K562 (cell line): ENCODE results near the gene NKIRAS1. TPM values are rescaled to one million over a fixed set of nuclear protein-coding genes. Genes with fewer than 3 reads are reported as not detected.
A peak's percentile ranks its signal among the peaks of the same experiment; 100 is the strongest.

Experiments
- AFF4 ChIP-seq: sonication (generic); formaldehyde crosslinking; IDR thresholded peaks from 2 replicates; pipeline ENCODE4 v1.8.0; 2023; ENCODE audit warnings: mild to moderate bottlenecking, missing genetic modification reagents
- ATF1 ChIP-seq, 2 experiments: fragments of 450-650 bp in 1 of 2; IDR thresholded peaks; 2 replicates each; pipeline ENCODE4 v1.6.1; 2016; ENCODE audit warnings: missing compliant biosample characterization in 1 of 2, missing genetic modification characterization in 1 of 2
- BCL6 ChIP-seq: fragments of 250-450 bp; sonication (Bioruptor Pico); IDR thresholded peaks from 2 replicates; pipeline ENCODE4 v1.4.0; 2020
- CHCHD3 ChIP-seq: fragments of 250-450 bp; sonication (Bioruptor Pico); IDR thresholded peaks from 2 replicates; pipeline ENCODE4 v2.1.2; 2022; ENCODE audit warnings: mild to moderate bottlenecking
- FOS ChIP-seq: IDR thresholded peaks from 3 replicates; pipeline ENCODE4 v1.6.1; 2011; ENCODE audit not compliant: insufficient read length; ENCODE audit errors: extremely low read depth
- FOXO4 ChIP-seq: fragments of 450-650 bp; formaldehyde crosslinking; IDR thresholded peaks from 2 replicates; pipeline ENCODE4 v1.4.0; 2020; ENCODE audit warnings: mild to moderate bottlenecking, moderate library complexity
- GTF2E2 ChIP-seq: fragments of 200-800 bp; sonication (Bioruptor generic); IDR thresholded peaks from 2 replicates; pipeline ENCODE4 v1.6.1; 2016; ENCODE audit warnings: missing genetic modification characterization, missing compliant biosample characterization
- HCFC1 ChIP-seq: IDR thresholded peaks from 2 replicates; pipeline ENCODE4 v1.6.1; 2012; ENCODE audit warnings: low read depth, low read length, improper control_type of control experiment
- HLTF ChIP-seq: fragments of 450-650 bp; IDR thresholded peaks from 2 replicates; pipeline ENCODE4 v1.6.1; 2016
- LARP7 ChIP-seq: fragments of 450-650 bp; IDR thresholded peaks from 2 replicates; pipeline ENCODE4 v1.6.1; 2016
- MCM7 ChIP-seq, 2 experiments: fragments of 450-650 bp; IDR thresholded peaks; 2 replicates each; pipeline ENCODE4 v1.6.1; 2016 to 2018
- MEIS2 ChIP-seq: fragments of 450-650 bp; IDR thresholded peaks from 2 replicates; pipeline ENCODE4 v1.6.1; 2014; ENCODE audit warnings: mild to moderate bottlenecking; ENCODE audit not compliant: partially characterized antibody
- PCBP2 ChIP-seq: fragments of 200-400 bp; formaldehyde crosslinking; IDR thresholded peaks from 2 replicates; pipeline ENCODE4 v1.6.1; 2018; ENCODE audit warnings: low read length, low read depth, mild to moderate bottlenecking, moderate library complexity; ENCODE audit not compliant: poor library complexity, severe bottlenecking
- RFX5 ChIP-seq: IDR thresholded peaks from 2 replicates; pipeline ENCODE4 v1.6.1; 2011; ENCODE audit warnings: low read depth, mild to moderate bottlenecking, improper control_type of control experiment, low read length
- SNAPC5 ChIP-seq: fragments of 250-450 bp; sonication (Bioruptor Pico); IDR thresholded peaks from 2 replicates; pipeline ENCODE4 v1.8.0; 2021; ENCODE audit warnings: moderate library complexity, mild to moderate bottlenecking, inconsistent platforms
- TBL1XR1 ChIP-seq, 2 experiments: IDR thresholded peaks; 2 replicates each; pipeline ENCODE4 v1.6.1; 2012; ENCODE audit warnings: improper control_type of control experiment in 2 of 2, low read length in 2 of 2, mild to moderate bottlenecking in 1 of 2
- TEAD4 ChIP-seq, 2 experiments: sonication (generic) in 1 of 2; formaldehyde crosslinking in 1 of 2; IDR thresholded peaks; 2 replicates each; pipeline versions ENCODE4 v1.6.1 to v1.8.0; 2012 to 2022; ENCODE audit warnings: borderline replicate concordance in 1 of 2, inconsistent platforms in 1 of 2, low read length in 1 of 2, mild to moderate bottlenecking in 1 of 2, missing genetic modification reagents in 1 of 2
- ZEB2 ChIP-seq: fragments of 450-650 bp; IDR thresholded peaks from 2 replicates; pipeline ENCODE4 v1.6.1; 2016
- ZMIZ1 ChIP-seq, 2 experiments: fragments of 150-350 bp in 1 of 2; IDR thresholded peaks; 2 replicates each; pipeline ENCODE4 v1.6.1; 2012 to 2016; ENCODE audit warnings: low read depth in 2 of 2, low read length in 2 of 2, mild to moderate bottlenecking in 1 of 2, moderate library complexity in 1 of 2
- ZNF184 ChIP-seq: sonication (generic); formaldehyde crosslinking; IDR thresholded peaks from 2 replicates; pipeline ENCODE4 v1.5.0; 2020; ENCODE audit warnings: missing genetic modification reagents
- ZNF3 ChIP-seq: fragments of 250-450 bp; sonication (Bioruptor Pico); IDR thresholded peaks from 2 replicates; pipeline ENCODE4 v1.5.0; 2021; ENCODE audit warnings: mild to moderate bottlenecking, moderate library complexity
- polyA plus RNA-seq, 8 experiments: library from polyadenylated mRNA; depleted of rRNA in 4 of 8; stranded (reverse) in 5 of 8; unstranded in 3 of 8; fragments of >200 nt; fragmentation: Nextera tagmentation in 2 of 8; fragmentation: Illumina TruSeq in 1 of 8; extraction: Ambion mirVana in 2 of 8; extraction: Trizol in 1 of 8; gene quantifications; 2 replicates each; pipeline versions ENCODE4 v1.2.1 to v1.2.3, GENCODE V29; 2011 to 2014; ENCODE audit warnings: inconsistent platforms in 1 of 8, missing spikeins in 1 of 8
- total RNA-seq, 7 experiments: library from RNA; depleted of rRNA in 6 of 7; stranded (reverse); fragments of >200 nt in 6 of 7; fragmentation: Illumina TruSeq in 2 of 7; extraction: Trizol in 2 of 7; gene quantifications; 2 replicates each; pipeline versions ENCODE4 v1.2.1 to v1.2.3, GENCODE V29; 2011 to 2021; ENCODE audit warnings: low replicate concordance in 1 of 7

The NKIRAS1 gene
- total and polyA plus RNA-seq, 9 of the 15 experiments (the other 6 are each of a cell fraction or from before 2014, with no cell fraction given), result 5.1 to 10.3 (median 6.3) TPM

- TF ChIP-seq AFF4 (CRISPR knock-in tag) (no peak), HLTF (peak; percentile 85), ATF1 (CRISPR knock-in tag; IDR thresholded peaks at IDR 0.05) (no peak), ATF1 (tag; IDR thresholded peaks at IDR 0.05) (peak; percentile 59), PCBP2 (no peak), TBL1XR1 (IDR thresholded peaks at IDR 0.05; ENCODE audit: low read length in 2 of 2) (no peak), ZMIZ1 (IDR thresholded peaks at IDR 0.05; ENCODE audit: low read depth in 2 of 2, low read length in 2 of 2) (no peak), HCFC1 (no peak), SNAPC5 (CRISPR knock-in tag) (no peak), CHCHD3 (CRISPR knock-in tag) (no peak), TEAD4 (IDR thresholded peaks at IDR 0.05; ENCODE audit: low read length) (0 out of 2 replicates have a peak, but pooled peaks have one; percentile 35), TEAD4 (CRISPR knock-in tag; IDR thresholded peaks at IDR 0.05; ENCODE audit: borderline replicate concordance) (no peak), MEIS2 (peak; percentile 34), ZNF184 (CRISPR knock-in tag) (no peak), ZEB2 (no peak; the same call in 1 of the 2 replicates), BCL6 (CRISPR knock-in tag) (no peak), FOXO4 (CRISPR knock-in tag) (no peak), FOS (no peak), LARP7 (0 out of 2 replicates have a peak, but pooled peaks have one; percentile 55), GTF2E2 (tag) (no peak), RFX5 (no peak), MCM7 (IDR thresholded peaks at IDR 0.05) (peak in 1 of 2 experiments; percentile 46; a peak in 1 of 4 replicates), ZNF3 (CRISPR knock-in tag) (no peak)
Observed at GRCh38 chr3:23915537-23916108, 1.2 kb downstream of the NKIRAS1 start (continued).
